KMS-11 (cell line): Measurements from ENCODE around the gene KRTAP5-3.

Source experiments
- H2AFZ ChIP-seq: fragments of 200-600 bp; sonication (generic); 2 replicates; pipeline ENCODE4 v1.6.1; 2016; ENCODE audit warnings: antibody characterized with exemption, mixed run types, low read depth
- H3K27ac ChIP-seq: fragments of 200-600 bp; sonication (generic); 2 replicates; pipeline ENCODE4 v1.6.1; 2016; ENCODE audit warnings: mild to moderate bottlenecking, mixed run types
- H3K27me3 ChIP-seq: fragments of 200-600 bp; sonication (generic); 2 replicates; pipeline ENCODE4 v1.6.1; 2017; ENCODE audit warnings: mild to moderate bottlenecking, low read depth, mixed run types, moderate library complexity; ENCODE audit not compliant: insufficient read depth
- H3K36me3 ChIP-seq: fragments of 200-600 bp; sonication (generic); 2 replicates; pipeline ENCODE4 v1.6.1; 2017; ENCODE audit warnings: mild to moderate bottlenecking, mixed run types; ENCODE audit not compliant: insufficient read depth
- H3K4me1 ChIP-seq: fragments of 200-600 bp; sonication (generic); 2 replicates; pipeline ENCODE4 v1.6.1; 2016; ENCODE audit warnings: mild to moderate bottlenecking, low read depth, mixed run types; ENCODE audit not compliant: poor library complexity, severe bottlenecking
- H3K4me2 ChIP-seq: fragments of 200-600 bp; sonication (generic); 2 replicates; pipeline ENCODE4 v1.7.0; 2016; ENCODE audit warnings: mild to moderate bottlenecking, mixed run types
- H3K4me3 ChIP-seq: fragments of 200-600 bp; sonication (generic); IDR thresholded peaks from 2 replicates; pipeline ENCODE4 v1.6.1; 2017; ENCODE audit warnings: low read depth, low read length, mixed read lengths; ENCODE audit not compliant: insufficient read depth
- H3K79me2 ChIP-seq: fragments of 200-600 bp; sonication (generic); 2 replicates; pipeline ENCODE4 v1.6.1; 2016; ENCODE audit warnings: low read depth, mixed run types; ENCODE audit not compliant: insufficient read depth
- H3K9ac ChIP-seq: fragments of 200-600 bp; sonication (generic); 2 replicates; pipeline ENCODE4 v1.6.1; 2016; ENCODE audit warnings: mild to moderate bottlenecking, mixed run types
- H4K20me1 ChIP-seq: fragments of 200-600 bp; sonication (generic); 2 replicates; pipeline ENCODE4 v1.6.1; 2016; ENCODE audit warnings: mild to moderate bottlenecking, mixed run types; ENCODE audit not compliant: insufficient read depth
- TF ChIP-seq, protein P1 (sequence below): fragments of 200-600 bp; sonication (generic); conservative IDR thresholded peaks from 2 replicates; pipeline ENCODE4 v1.6.1; 2017; ENCODE audit warnings: low read depth, mild to moderate bottlenecking, antibody characterized with exemption, low read length, moderate library complexity, mixed read lengths

KRTAP5-3 gene

DNA sequence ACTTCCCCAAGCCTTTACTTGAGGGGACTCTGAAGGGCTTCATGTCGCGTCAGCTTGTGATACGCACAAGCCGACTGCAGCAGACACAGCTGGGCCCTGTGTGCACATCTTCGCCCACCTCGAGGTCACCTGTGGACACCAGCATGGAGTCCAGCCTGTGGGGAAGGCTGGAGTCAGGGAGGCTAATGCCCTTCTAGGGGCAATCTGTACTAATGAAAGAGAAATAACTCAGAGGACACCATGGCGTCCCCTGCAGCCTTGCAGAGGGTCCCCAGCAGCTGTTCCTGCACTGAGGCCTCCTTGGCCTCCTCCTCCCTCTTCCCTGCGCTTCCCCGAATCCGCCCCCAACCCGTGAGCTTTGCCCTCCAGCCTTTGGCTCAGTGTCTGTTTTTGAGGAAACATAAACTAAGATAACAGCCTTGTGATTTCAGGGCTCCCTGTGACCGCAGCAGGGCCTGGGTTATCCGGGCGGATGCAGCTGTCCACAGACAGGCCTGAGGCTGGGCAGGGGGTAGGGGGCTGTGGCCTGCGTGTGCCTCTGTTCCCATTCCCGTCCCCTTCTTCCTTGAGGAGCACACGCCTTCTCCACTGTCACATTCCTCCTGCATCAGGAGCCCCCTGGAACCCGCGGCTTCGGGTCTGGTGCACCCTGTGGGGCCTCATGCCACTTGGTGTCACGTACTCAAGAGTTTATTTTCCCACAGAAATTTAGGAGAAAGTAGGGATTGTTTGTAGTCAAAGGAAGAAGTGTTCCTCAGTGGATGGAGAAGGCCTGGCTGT, 46.3 kb upstream of the KRTAP5-3 start:
- Histone ChIP-seq H3K27ac (no peak overlapping the region), H3K27me3 (peaks cover 87% of the 10 kb centered on the region), H3K4me3 (no peak overlapping the region), H3K4me2 (no peak overlapping the region), H3K4me1 (no peaks in the 10 kb centered on the region), H3K79me2 (no peaks in the 10 kb centered on the region), H4K20me1 (no peaks in the 10 kb centered on the region), H3K9ac (no peak overlapping the region), H3K36me3 (no peaks in the 10 kb centered on the region), H2AFZ (no peak overlapping the region)
- TF ChIP-seq, protein P1, sequence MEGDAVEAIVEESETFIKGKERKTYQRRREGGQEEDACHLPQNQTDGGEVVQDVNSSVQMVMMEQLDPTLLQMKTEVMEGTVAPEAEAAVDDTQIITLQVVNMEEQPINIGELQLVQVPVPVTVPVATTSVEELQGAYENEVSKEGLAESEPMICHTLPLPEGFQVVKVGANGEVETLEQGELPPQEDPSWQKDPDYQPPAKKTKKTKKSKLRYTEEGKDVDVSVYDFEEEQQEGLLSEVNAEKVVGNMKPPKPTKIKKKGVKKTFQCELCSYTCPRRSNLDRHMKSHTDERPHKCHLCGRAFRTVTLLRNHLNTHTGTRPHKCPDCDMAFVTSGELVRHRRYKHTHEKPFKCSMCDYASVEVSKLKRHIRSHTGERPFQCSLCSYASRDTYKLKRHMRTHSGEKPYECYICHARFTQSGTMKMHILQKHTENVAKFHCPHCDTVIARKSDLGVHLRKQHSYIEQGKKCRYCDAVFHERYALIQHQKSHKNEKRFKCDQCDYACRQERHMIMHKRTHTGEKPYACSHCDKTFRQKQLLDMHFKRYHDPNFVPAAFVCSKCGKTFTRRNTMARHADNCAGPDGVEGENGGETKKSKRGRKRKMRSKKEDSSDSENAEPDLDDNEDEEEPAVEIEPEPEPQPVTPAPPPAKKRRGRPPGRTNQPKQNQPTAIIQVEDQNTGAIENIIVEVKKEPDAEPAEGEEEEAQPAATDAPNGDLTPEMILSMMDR = no peak

- H3K4me3 ChIP-seq = no peak overlapping the region
- no peaks in the 10 kb centered on the region for H4K20me1 ChIP-seq
- H3K4me1 ChIP-seq = no peaks in the 10 kb centered on the region
- peaks cover 87% of the 10 kb centered on the region for H3K27me3 ChIP-seq
- no peaks in the 10 kb centered on the region for H3K79me2 ChIP-seq
- H2AFZ ChIP-seq = no peak overlapping the region
- no peak overlapping the region for H3K27ac ChIP-seq
- H3K4me2 ChIP-seq = no peak overlapping the region
- TF ChIP-seq, protein P1 = no peak
- H3K9ac ChIP-seq = no peak overlapping the region
- no peaks in the 10 kb centered on the region for H3K36me3 ChIP-seq
These were observed 45.5 kb upstream of the KRTAP5-3 start for GRCh38 chr11:1653541-1654387.

DNA sequence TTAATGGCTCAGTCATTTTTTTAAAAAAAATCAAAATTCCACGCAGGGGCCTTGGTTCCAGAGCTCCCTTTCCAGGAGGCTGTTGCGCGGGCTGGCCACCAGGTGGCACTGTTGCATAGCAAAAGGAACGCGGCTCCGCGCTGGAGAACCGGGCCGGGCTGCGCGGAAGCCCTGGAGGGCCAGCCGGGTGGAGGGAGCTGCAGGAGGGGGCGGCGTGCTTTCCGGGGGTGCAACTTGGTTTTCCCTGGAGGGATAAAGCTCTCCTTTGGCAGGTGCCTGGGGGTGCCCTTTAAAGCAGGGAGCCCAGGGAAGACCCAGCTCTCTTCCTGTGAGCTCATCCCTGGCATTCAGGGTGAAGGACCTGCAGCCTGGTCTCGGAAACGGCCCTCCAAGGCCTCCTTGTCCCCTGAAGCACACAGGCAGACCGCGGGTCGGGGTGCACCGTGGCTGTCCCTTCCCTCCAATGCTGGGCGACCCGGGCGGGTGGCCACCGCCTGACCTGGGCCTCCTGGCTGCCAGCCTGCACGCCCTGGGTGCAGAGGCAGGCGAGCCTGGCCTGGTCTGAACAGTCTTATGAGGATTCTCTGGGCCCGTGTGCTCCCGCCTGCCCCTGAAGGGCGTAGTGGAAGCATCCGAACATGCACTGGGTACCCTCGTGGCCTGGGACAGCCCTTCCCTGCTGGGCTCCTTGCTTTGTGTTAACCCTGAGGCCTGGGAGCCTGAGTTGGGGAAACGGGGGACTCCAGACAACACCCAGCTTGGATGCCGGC, 44.7 kb upstream of the KRTAP5-3 start:
- Histone ChIP-seq H3K36me3 (no peaks in the 10 kb centered on the region), H3K4me3 (no peak overlapping the region), H4K20me1 (no peaks in the 10 kb centered on the region), H3K4me2 (no peak overlapping the region), H3K79me2 (no peaks in the 10 kb centered on the region), H3K27ac (no peak overlapping the region), H3K4me1 (no peaks in the 10 kb centered on the region), H3K9ac (no peak overlapping the region), H3K27me3 (peaks cover 89% of the 10 kb centered on the region), H2AFZ (no peak overlapping the region)
- TF ChIP-seq, protein P1 = peak; percentile 89

DNA sequence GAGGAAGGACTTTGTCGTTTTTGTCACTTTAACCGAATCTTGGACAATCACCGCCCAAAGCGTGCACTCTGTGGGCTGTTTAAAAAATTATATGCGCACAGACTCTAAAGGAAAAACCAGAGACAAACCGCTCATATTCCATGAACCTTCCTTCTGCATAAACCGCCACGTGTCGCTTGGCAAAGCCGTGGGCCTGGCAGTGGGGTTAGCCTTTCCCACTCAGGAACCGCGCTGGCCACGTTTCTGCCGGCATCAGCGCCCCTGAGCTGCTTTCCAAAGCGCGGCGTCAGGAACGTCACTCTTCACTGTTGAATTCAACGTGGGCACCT, 44.1 kb upstream of the KRTAP5-3 start:
- no peak overlapping the region for H3K9ac ChIP-seq
- no peak overlapping the region for H2AFZ ChIP-seq
- no peaks in the 10 kb centered on the region for H3K4me1 ChIP-seq
- H3K4me2 ChIP-seq = no peak overlapping the region
- H4K20me1 ChIP-seq = no peaks in the 10 kb centered on the region
- no peak overlapping the region for H3K4me3 ChIP-seq
- H3K27me3 ChIP-seq = peaks cover 88% of the 10 kb centered on the region
- H3K36me3 ChIP-seq = no peaks in the 10 kb centered on the region
- TF ChIP-seq, protein P1 = no peak
- H3K27ac ChIP-seq = no peak overlapping the region
- no peaks in the 10 kb centered on the region for H3K79me2 ChIP-seq
